ENCODE data around the gene EIF4B.
A peak's percentile ranks its signal among the peaks of the same experiment; 100 is the strongest.
"Not testable (repeated sequence)": the region's sequence is repeated elsewhere in the genome, so short reads cannot be mapped to it uniquely, and the experiment has no call there.

The EIF4B gene

DNA sequence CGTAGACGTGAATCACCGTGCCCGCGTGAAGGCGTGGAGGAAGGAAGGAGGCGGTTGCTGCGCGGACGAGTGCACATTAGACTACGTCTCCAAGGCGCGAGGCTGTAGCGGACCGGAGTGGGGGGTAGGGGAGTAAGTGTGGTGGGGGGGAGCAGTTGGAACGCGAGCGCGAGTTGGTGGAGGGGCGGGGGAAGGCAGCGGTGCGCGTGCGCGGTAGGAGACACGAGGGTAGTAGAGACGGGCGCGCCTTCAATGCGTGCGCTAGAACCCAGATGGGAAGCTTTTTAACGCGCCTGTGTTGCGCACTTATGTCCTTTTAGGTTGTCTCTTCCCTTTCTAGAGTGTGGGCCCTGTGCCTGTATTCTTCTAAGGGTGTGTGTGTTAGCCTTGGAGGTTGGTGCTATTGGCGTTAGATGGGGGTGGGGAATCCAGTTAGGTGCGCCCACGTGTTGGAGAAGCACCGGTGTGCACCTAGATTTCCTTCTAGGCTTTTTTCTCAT lies 604 bp downstream of the EIF4B start:
- H3K4me1 ChIP-seq (ENCODE audit: insufficient read depth, low read length, severe bottlenecking) = peaks cover 52% of the 10 kb centered on the region
- no peaks in the 10 kb centered on the region for H3K27me3 ChIP-seq (ENCODE audit: insufficient read depth, low read length)
- no peaks in the 10 kb centered on the region for H3F3A ChIP-seq (ENCODE audit: insufficient read depth, low read length)
- H3K9me3 ChIP-seq (ENCODE audit: low read length) = no peaks in the 10 kb centered on the region
- peak overlapping the region; percentile 83 for H3K4me2 ChIP-seq (ENCODE audit: low read length)
- H2AFZ ChIP-seq (ENCODE audit: low read length) = no peak overlapping the region
- no peaks in the 10 kb centered on the region for H4K20me1 ChIP-seq (ENCODE audit: insufficient read depth, low read length)
- peak overlapping the region; percentile 100 for H3K9ac ChIP-seq (ENCODE audit: low read length)
- peaks cover 50% of the 10 kb centered on the region for H3K36me3 ChIP-seq (ENCODE audit: insufficient read depth, low read length)
- H3K9me2 ChIP-seq (ENCODE audit: low read depth, low read length) = no peaks in the 10 kb centered on the region
- H3K4me3 ChIP-seq (ENCODE audit: low read depth, low read length, poor library complexity, severe bottlenecking) = peak overlapping the region; percentile 99
- no peak for TF ChIP-seq EZH2 (IDR thresholded peaks at IDR 0.05; ENCODE audit: borderline replicate concordance, low read length)
- TF ChIP-seq, protein P1, sequence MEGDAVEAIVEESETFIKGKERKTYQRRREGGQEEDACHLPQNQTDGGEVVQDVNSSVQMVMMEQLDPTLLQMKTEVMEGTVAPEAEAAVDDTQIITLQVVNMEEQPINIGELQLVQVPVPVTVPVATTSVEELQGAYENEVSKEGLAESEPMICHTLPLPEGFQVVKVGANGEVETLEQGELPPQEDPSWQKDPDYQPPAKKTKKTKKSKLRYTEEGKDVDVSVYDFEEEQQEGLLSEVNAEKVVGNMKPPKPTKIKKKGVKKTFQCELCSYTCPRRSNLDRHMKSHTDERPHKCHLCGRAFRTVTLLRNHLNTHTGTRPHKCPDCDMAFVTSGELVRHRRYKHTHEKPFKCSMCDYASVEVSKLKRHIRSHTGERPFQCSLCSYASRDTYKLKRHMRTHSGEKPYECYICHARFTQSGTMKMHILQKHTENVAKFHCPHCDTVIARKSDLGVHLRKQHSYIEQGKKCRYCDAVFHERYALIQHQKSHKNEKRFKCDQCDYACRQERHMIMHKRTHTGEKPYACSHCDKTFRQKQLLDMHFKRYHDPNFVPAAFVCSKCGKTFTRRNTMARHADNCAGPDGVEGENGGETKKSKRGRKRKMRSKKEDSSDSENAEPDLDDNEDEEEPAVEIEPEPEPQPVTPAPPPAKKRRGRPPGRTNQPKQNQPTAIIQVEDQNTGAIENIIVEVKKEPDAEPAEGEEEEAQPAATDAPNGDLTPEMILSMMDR (IDR thresholded peaks at IDR 0.05; ENCODE audit: low read length) = no peak
- peak overlapping the region; percentile 94 for H3K27ac ChIP-seq (ENCODE audit: low read depth, low read length, poor library complexity, severe bottlenecking)
- H3K79me2 ChIP-seq (ENCODE audit: insufficient read depth, low read length) = peaks cover 55% of the 10 kb centered on the region

DNA sequence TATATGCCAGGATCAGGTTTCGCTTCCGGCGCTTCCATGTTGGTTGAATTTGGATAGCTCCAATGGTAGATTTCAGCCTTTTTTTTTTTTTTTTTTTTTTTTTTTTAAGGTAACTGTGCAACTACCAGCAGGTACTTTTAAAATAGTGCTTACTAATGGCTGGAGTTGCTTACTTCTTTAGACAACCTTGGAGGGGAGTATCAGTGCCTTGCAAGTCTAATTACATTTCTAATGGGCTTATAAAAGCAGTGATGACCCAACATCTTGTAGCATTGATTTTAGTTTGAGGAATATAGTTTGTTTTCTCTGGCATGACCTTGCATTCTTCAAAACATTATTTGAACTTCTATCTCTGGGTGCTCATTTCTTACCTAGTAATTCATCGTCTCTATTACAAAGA lies 1.1 kb downstream of the EIF4B start:
- H3K27ac ChIP-seq (ENCODE audit: low read depth, low read length, poor library complexity, severe bottlenecking) = peak overlapping the region; percentile 94
- TF ChIP-seq, protein P1 (IDR thresholded peaks at IDR 0.05; ENCODE audit: low read length) = no peak
- TF ChIP-seq EZH2 (IDR thresholded peaks at IDR 0.05; ENCODE audit: borderline replicate concordance, low read length) = no peak
- H3K4me1 ChIP-seq (ENCODE audit: insufficient read depth, low read length, severe bottlenecking) = peaks cover 52% of the 10 kb centered on the region
- H3K9ac ChIP-seq (ENCODE audit: low read length) = peak overlapping the region; percentile 100
- peak overlapping the region; percentile 83 for H3K4me2 ChIP-seq (ENCODE audit: low read length)
- no peaks in the 10 kb centered on the region for H3K9me3 ChIP-seq (ENCODE audit: low read length)
- H3K27me3 ChIP-seq (ENCODE audit: insufficient read depth, low read length) = no peaks in the 10 kb centered on the region
- H2AFZ ChIP-seq (ENCODE audit: low read length) = no peak overlapping the region
- H3K36me3 ChIP-seq (ENCODE audit: insufficient read depth, low read length) = peaks cover 55% of the 10 kb centered on the region
- no peaks in the 10 kb centered on the region for H3F3A ChIP-seq (ENCODE audit: insufficient read depth, low read length)
- H3K4me3 ChIP-seq (ENCODE audit: low read depth, low read length, poor library complexity, severe bottlenecking) = peak overlapping the region; percentile 99
- no peaks in the 10 kb centered on the region for H3K9me2 ChIP-seq (ENCODE audit: low read depth, low read length)
- H3K79me2 ChIP-seq (ENCODE audit: insufficient read depth, low read length) = peaks cover 60% of the 10 kb centered on the region
- no peaks in the 10 kb centered on the region for H4K20me1 ChIP-seq (ENCODE audit: insufficient read depth, low read length)

- H3K36me3 ChIP-seq (ENCODE audit: insufficient read depth, low read length) = peaks cover 62% of the 10 kb centered on the region
- peak overlapping the region; percentile 99 for H3K4me3 ChIP-seq (ENCODE audit: low read depth, low read length, poor library complexity, severe bottlenecking)
- not testable (repeated sequence) for H2AFZ ChIP-seq (ENCODE audit: low read length); H3K9me3 ChIP-seq (ENCODE audit: low read length); H3K9ac ChIP-seq (ENCODE audit: low read length); H3F3A ChIP-seq (ENCODE audit: insufficient read depth, low read length); H3K9me2 ChIP-seq (ENCODE audit: low read depth, low read length); H4K20me1 ChIP-seq (ENCODE audit: insufficient read depth, low read length); H3K27ac ChIP-seq (ENCODE audit: low read depth, low read length, poor library complexity, severe bottlenecking); H3K27me3 ChIP-seq (ENCODE audit: insufficient read depth, low read length)
- H3K4me2 ChIP-seq (ENCODE audit: low read length) = peak overlapping the region; percentile 83
- H3K79me2 ChIP-seq (ENCODE audit: insufficient read depth, low read length) = peaks cover 74% of the 10 kb centered on the region
- peaks cover 52% of the 10 kb centered on the region for H3K4me1 ChIP-seq (ENCODE audit: insufficient read depth, low read length, severe bottlenecking)
These were observed 2.5 kb downstream of the EIF4B start for GRCh38 chr12:53008760-53009159.

GRCh38 chr12:53010955-53011354 lies 4.7 kb downstream of the EIF4B start:
- Histone ChIP-seq H3K4me1 (ENCODE audit: insufficient read depth, low read length, severe bottlenecking) (peaks cover 43% of the 10 kb centered on the region), H3K9me2 (ENCODE audit: low read depth, low read length) (no peaks in the 10 kb centered on the region), H3K27me3 (ENCODE audit: insufficient read depth, low read length) (no peaks in the 10 kb centered on the region), H3K4me2 (ENCODE audit: low read length) (no peak overlapping the region; the same call in 1 of the 2 replicates), H3K27ac (ENCODE audit: low read depth, low read length, poor library complexity, severe bottlenecking) (no peak overlapping the region), H2AFZ (ENCODE audit: low read length) (no peak overlapping the region), H3K79me2 (ENCODE audit: insufficient read depth, low read length) (peaks cover 94% of the 10 kb centered on the region), H4K20me1 (ENCODE audit: insufficient read depth, low read length) (0 out of 2 replicates have a peak, but pooled peaks cover 2% of the 10 kb centered on the region), H3K4me3 (ENCODE audit: low read depth, low read length, poor library complexity, severe bottlenecking) (no peak overlapping the region), H3K36me3 (ENCODE audit: insufficient read depth, low read length) (peaks cover 78% of the 10 kb centered on the region), H3F3A (ENCODE audit: insufficient read depth, low read length) (no peaks in the 10 kb centered on the region), H3K9me3 (ENCODE audit: low read length) (no peaks in the 10 kb centered on the region), H3K9ac (ENCODE audit: low read length) (no peak overlapping the region)
- TF ChIP-seq, protein P1 (IDR thresholded peaks at IDR 0.05; ENCODE audit: low read length) = no peak
- no peak for TF ChIP-seq EZH2 (IDR thresholded peaks at IDR 0.05; ENCODE audit: borderline replicate concordance, low read length)
